Fibroblast of the aortic adventitia (primary cell): ENCODE results near the gene PTPRZ1. TPM values are rescaled to one million over a fixed set of nuclear protein-coding genes. Genes with fewer than 3 reads are reported as not detected.

Experiments
- DNase-seq: peaks from one replicate; pipeline ENCODE4 v3.0.0-alpha.2; 2010; ENCODE audit warnings: low read depth
- H3K4me3 ChIP-seq: 2 replicates; pipeline ENCODE4 v1.5.1; 2011; ENCODE audit warnings: low read depth, mild to moderate bottlenecking, control low read depth, low read length, moderate library complexity
- CTCF ChIP-seq: IDR thresholded peaks from 2 replicates; pipeline ENCODE4 v1.5.1; 2011; ENCODE audit warnings: mild to moderate bottlenecking, low read length, control low read depth, inconsistent platforms; ENCODE audit not compliant: insufficient read depth
- total RNA-seq: library from RNA; depleted of rRNA; stranded (reverse); fragments of >200 nt; gene quantifications from 2 replicates; pipeline ENCODE4 v1.2.3, GENCODE V29; 2012; ENCODE audit warnings: low replicate concordance

PTPRZ1 gene
- total RNA-seq, 1 donor = 0.72 TPM

DNA sequence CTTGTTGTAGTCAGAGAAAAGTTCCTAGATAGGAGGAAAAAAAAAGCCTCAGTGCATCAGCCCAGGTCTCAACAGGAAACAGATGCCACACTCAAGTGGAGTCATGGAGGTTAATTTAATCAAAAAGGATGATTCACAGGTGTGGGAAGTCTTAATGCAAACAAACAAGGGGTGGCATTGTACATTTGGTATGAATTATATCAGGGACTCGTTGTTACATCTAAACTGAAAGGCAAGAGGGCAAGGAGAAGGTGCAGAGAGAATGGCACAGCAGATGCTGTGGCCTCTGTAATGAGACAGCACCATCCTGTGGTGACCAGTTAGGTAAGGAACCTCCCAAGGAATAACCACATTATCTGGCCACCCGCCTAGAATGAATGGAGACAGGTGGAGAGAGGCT, 133.7 kb downstream of the PTPRZ1 start:
- H3K4me3 ChIP-seq = no peak overlapping the region
- TF ChIP-seq CTCF = no peak
- no peak for DNase-seq

- no peak for DNase-seq
- no peak overlapping the region for H3K4me3 ChIP-seq
- TF ChIP-seq CTCF = no peak
Measured at GRCh38 chr7:122010116-122010515, 137.2 kb downstream of the PTPRZ1 start.

DNA sequence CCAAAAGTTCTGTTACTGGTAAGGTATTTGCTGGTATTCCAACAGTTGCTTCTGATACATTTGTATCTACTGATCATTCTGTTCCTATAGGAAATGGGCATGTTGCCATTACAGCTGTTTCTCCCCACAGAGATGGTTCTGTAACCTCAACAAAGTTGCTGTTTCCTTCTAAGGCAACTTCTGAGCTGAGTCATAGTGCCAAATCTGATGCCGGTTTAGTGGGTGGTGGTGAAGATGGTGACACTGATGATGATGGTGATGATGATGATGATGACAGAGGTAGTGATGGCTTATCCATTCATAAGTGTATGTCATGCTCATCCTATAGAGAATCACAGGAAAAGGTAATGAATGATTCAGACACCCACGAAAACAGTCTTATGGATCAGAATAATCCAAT, 140.1 kb downstream of the PTPRZ1 start:
- H3K4me3 ChIP-seq = no peak overlapping the region
- DNase-seq = no peak
- no peak for TF ChIP-seq CTCF

- no peak for DNase-seq
- no peak for TF ChIP-seq CTCF
- no peak overlapping the region for H3K4me3 ChIP-seq
Measured at GRCh38 chr7:122013630-122014029, 140.7 kb downstream of the PTPRZ1 start.

- peak; percentile 7 for TF ChIP-seq CTCF
- DNase-seq = peak; percentile 13
- H3K4me3 ChIP-seq = no peak overlapping the region
Measured at GRCh38 chr7:122014697-122015096, 141.7 kb downstream of the PTPRZ1 start.

- TF ChIP-seq CTCF = no peak
- no peak overlapping the region for H3K4me3 ChIP-seq
- DNase-seq = no peak
Measured at GRCh38 chr7:122018032-122018431, 145.1 kb downstream of the PTPRZ1 start.

DNA sequence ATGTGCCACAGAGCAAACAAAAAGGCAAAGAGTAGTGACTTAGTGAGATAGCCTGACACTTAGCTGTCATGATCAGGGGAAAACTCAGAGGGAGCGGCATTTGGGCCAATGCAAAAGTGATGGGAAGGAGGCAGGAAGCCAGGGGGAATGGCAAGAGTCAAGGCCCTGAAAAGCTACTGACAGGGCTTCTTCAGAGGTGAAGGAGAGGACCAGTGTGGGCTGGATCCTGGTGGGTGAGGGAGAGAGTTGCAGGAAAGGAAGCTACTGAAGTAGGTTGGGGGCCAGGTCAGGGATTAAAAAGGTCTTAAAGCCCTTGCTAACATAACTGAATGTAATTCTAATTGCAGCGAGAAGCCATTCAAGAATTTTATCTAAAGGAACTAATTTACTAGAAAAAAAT, 154.1 kb downstream of the PTPRZ1 start:
- H3K4me3 ChIP-seq = no peak overlapping the region
- DNase-seq = no peak
- TF ChIP-seq CTCF = no peak
